ENCODE results near the gene PEX11G.

Gene PEX11G

GRCh38 chr19:7529610-7530490 is 41.0 kb upstream of the PEX11G start:
- Histone ChIP-seq H3K36me3 (ENCODE audit: insufficient read depth, insufficient read length, low read length) (peaks cover 67% of the 10 kb centered on the region), H3K4me3 (ENCODE audit: insufficient read length, low read depth) (no peak overlapping the region), H3K4me1 (ENCODE audit: insufficient read depth, insufficient read length) (peaks cover 9% of the 10 kb centered on the region), H3K9me3 (ENCODE audit: insufficient read depth, low read length) (no peaks in the 10 kb centered on the region), H3K27me3 (ENCODE audit: insufficient read depth, insufficient read length) (no peaks in the 10 kb centered on the region), H3K9ac (ENCODE audit: insufficient read length, low read depth) (no peak overlapping the region)
- no peak for TF ChIP-seq SUZ12 (IDR thresholded peaks at IDR 0.05; ENCODE audit: extremely low read depth, insufficient read depth, insufficient read length)
- TF ChIP-seq YY1 (IDR thresholded peaks at IDR 0.05; ENCODE audit: insufficient read depth, insufficient read length), result no peak
- no peak for TF ChIP-seq ZNF274 (IDR thresholded peaks at IDR 0.05; ENCODE audit: low read depth, low read length)
- DNase-seq (ENCODE audit: low read depth, low spot score), result no peak

- Histone ChIP-seq H3K36me3 (ENCODE audit: insufficient read depth, insufficient read length, low read length) (peaks cover 73% of the 10 kb centered on the region), H3K27me3 (ENCODE audit: insufficient read depth, insufficient read length) (no peaks in the 10 kb centered on the region), H3K4me1 (ENCODE audit: insufficient read depth, insufficient read length) (peaks cover 9% of the 10 kb centered on the region), H3K4me3 (ENCODE audit: insufficient read length, low read depth) (no peak overlapping the region), H3K9ac (ENCODE audit: insufficient read length, low read depth) (no peak overlapping the region), H3K9me3 (ENCODE audit: insufficient read depth, low read length) (no peaks in the 10 kb centered on the region)
- TF ChIP-seq YY1 (IDR thresholded peaks at IDR 0.05; ENCODE audit: insufficient read depth, insufficient read length) (no peak), ZNF274 (IDR thresholded peaks at IDR 0.05; ENCODE audit: low read depth, low read length) (no peak), SUZ12 (IDR thresholded peaks at IDR 0.05; ENCODE audit: extremely low read depth, insufficient read depth, insufficient read length) (no peak)
- no peak for DNase-seq (ENCODE audit: low read depth, low spot score)
Observed at GRCh38 chr19:7529246-7529600, 40.4 kb upstream of the PEX11G start.

GRCh38 chr19:7528522-7529245 is 39.8 kb upstream of the PEX11G start:
- Histone ChIP-seq H3K9me3 (ENCODE audit: insufficient read depth, low read length) (no peaks in the 10 kb centered on the region), H3K4me1 (ENCODE audit: insufficient read depth, insufficient read length) (peaks cover 9% of the 10 kb centered on the region), H3K9ac (ENCODE audit: insufficient read length, low read depth) (no peak overlapping the region), H3K36me3 (ENCODE audit: insufficient read depth, insufficient read length, low read length) (peaks cover 76% of the 10 kb centered on the region), H3K4me3 (ENCODE audit: insufficient read length, low read depth) (no peak overlapping the region), H3K27me3 (ENCODE audit: insufficient read depth, insufficient read length) (no peaks in the 10 kb centered on the region)
- DNase-seq (ENCODE audit: low read depth, low spot score), result no peak
- TF ChIP-seq SUZ12 (IDR thresholded peaks at IDR 0.05; ENCODE audit: extremely low read depth, insufficient read depth, insufficient read length) (no peak), ZNF274 (IDR thresholded peaks at IDR 0.05; ENCODE audit: low read depth, low read length) (no peak), YY1 (IDR thresholded peaks at IDR 0.05; ENCODE audit: insufficient read depth, insufficient read length) (no peak)

- H3K36me3 ChIP-seq (ENCODE audit: insufficient read depth, insufficient read length, low read length), result peaks cover 75% of the 10 kb centered on the region
- H3K27me3 ChIP-seq (ENCODE audit: insufficient read depth, insufficient read length), result peaks cover 4% of the 10 kb centered on the region
- DNase-seq (ENCODE audit: low read depth, low spot score), result no peak
- H3K9ac ChIP-seq (ENCODE audit: insufficient read length, low read depth), result no peak overlapping the region
- no peaks in the 10 kb centered on the region for H3K9me3 ChIP-seq (ENCODE audit: insufficient read depth, low read length)
- H3K4me1 ChIP-seq (ENCODE audit: insufficient read depth, insufficient read length), result peaks cover 8% of the 10 kb centered on the region
- TF ChIP-seq ZNF274 (IDR thresholded peaks at IDR 0.05; ENCODE audit: low read depth, low read length) (no peak), SUZ12 (IDR thresholded peaks at IDR 0.05; ENCODE audit: extremely low read depth, insufficient read depth, insufficient read length) (no peak), YY1 (IDR thresholded peaks at IDR 0.05; ENCODE audit: insufficient read depth, insufficient read length) (no peak)
- H3K4me3 ChIP-seq (ENCODE audit: insufficient read length, low read depth), result no peak overlapping the region
Observed at GRCh38 chr19:7528192-7528519, 39.3 kb upstream of the PEX11G start.

GRCh38 chr19:7527516-7528191 is 38.8 kb upstream of the PEX11G start:
- no peak for TF ChIP-seq ZNF274 (IDR thresholded peaks at IDR 0.05; ENCODE audit: low read depth, low read length)
- no peak for TF ChIP-seq YY1 (IDR thresholded peaks at IDR 0.05; ENCODE audit: insufficient read depth, insufficient read length)
- TF ChIP-seq SUZ12 (IDR thresholded peaks at IDR 0.05; ENCODE audit: extremely low read depth, insufficient read depth, insufficient read length), result no peak
- DNase-seq (ENCODE audit: low read depth, low spot score), result no peak
- H3K36me3 ChIP-seq (ENCODE audit: insufficient read depth, insufficient read length, low read length), result peaks cover 70% of the 10 kb centered on the region

GRCh38 chr19:7526059-7526929 is 37.5 kb upstream of the PEX11G start:
- H3K27me3 ChIP-seq (ENCODE audit: insufficient read depth, insufficient read length), result peaks cover 4% of the 10 kb centered on the region
- TF ChIP-seq YY1 (IDR thresholded peaks at IDR 0.05; ENCODE audit: insufficient read depth, insufficient read length) (no peak), SUZ12 (IDR thresholded peaks at IDR 0.05; ENCODE audit: extremely low read depth, insufficient read depth, insufficient read length) (no peak), ZNF274 (IDR thresholded peaks at IDR 0.05; ENCODE audit: low read depth, low read length) (no peak)
- no peak overlapping the region for H3K9ac ChIP-seq (ENCODE audit: insufficient read length, low read depth)
- peaks cover 7% of the 10 kb centered on the region for H3K4me1 ChIP-seq (ENCODE audit: insufficient read depth, insufficient read length)
- no peaks in the 10 kb centered on the region for H3K9me3 ChIP-seq (ENCODE audit: insufficient read depth, low read length)
- no peak for DNase-seq (ENCODE audit: low read depth, low spot score)
- no peak overlapping the region for H3K4me3 ChIP-seq (ENCODE audit: insufficient read length, low read depth)
- peaks cover 62% of the 10 kb centered on the region for H3K36me3 ChIP-seq (ENCODE audit: insufficient read depth, insufficient read length, low read length)

More at GRCh38 chr19:7527516-7528191, 38.8 kb upstream of the PEX11G start:
- Histone ChIP-seq H3K27me3 (ENCODE audit: insufficient read depth, insufficient read length) (peaks cover 4% of the 10 kb centered on the region), H3K9ac (ENCODE audit: insufficient read length, low read depth) (no peak overlapping the region), H3K9me3 (ENCODE audit: insufficient read depth, low read length) (no peaks in the 10 kb centered on the region), H3K4me1 (ENCODE audit: insufficient read depth, insufficient read length) (peaks cover 7% of the 10 kb centered on the region), H3K4me3 (ENCODE audit: insufficient read length, low read depth) (no peak overlapping the region)

Data from NT2/D1 (cell line).